ENCODE measurements around the gene NSFL1C. TPM values are rescaled to one million over a fixed set of nuclear protein-coding genes. Genes with fewer than 3 reads are reported as not detected.

Gene NSFL1C
- total and polyA plus RNA-seq, 9 of the 15 experiments (the other 6 are each of a cell fraction or from before 2014, with no cell fraction given): 20.8 to 119 (median 47.0) TPM

- no peak for TF ChIP-seq ZNF124 (CRISPR knock-in tag; IDR thresholded peaks at IDR 0.05)
- no peak for TF ChIP-seq POLR2H (tag; IDR thresholded peaks at IDR 0.05; ENCODE audit: low read depth)
- no peak for TF ChIP-seq GTF2B (IDR thresholded peaks at IDR 0.05; ENCODE audit: extremely low read depth, insufficient read length)
- no peak for TF ChIP-seq ELK1 (CRISPR knock-in tag; IDR thresholded peaks at IDR 0.05)
- TF ChIP-seq ZNF436 (CRISPR knock-in tag; IDR thresholded peaks at IDR 0.05): no peak
- Histone ChIP-seq H3K27me3 (ENCODE audit: control insufficient read depth in 2 of 2, insufficient read depth in 2 of 2, low read length in 2 of 2) (no peaks in the 10 kb centered on the region), H3K9ac (ENCODE audit: insufficient read depth in 1 of 2, low read depth in 2 of 2, low read length in 2 of 2) (no peak overlapping the region), H3K4me2 (ENCODE audit: insufficient read depth, low read length) (no peak overlapping the region), H2AFZ (ENCODE audit: low read depth, low read length) (no peak overlapping the region), H3K36me3 (ENCODE audit: control insufficient read depth, insufficient read depth, low read length) (peaks cover 99% of the 10 kb centered on the region), H3K9me3 (replicated peaks; ENCODE audit: control insufficient read depth, insufficient read depth, low read depth, low read length) (no peaks in the 10 kb centered on the region), H3K9me1 (ENCODE audit: control insufficient read depth, insufficient read depth, low read length) (no peaks in the 10 kb centered on the region), H3K27ac (ENCODE audit: extremely low read depth, low read depth, low read length) (no peak overlapping the region), H3K4me3 (no peak overlapping the region), H4K20me1 (replicated peaks; ENCODE audit: control insufficient read depth, insufficient read depth, low read length) (no peaks in the 10 kb centered on the region), H3K4me1 (replicated peaks in 1 of 2; ENCODE audit: control insufficient read depth in 2 of 2, insufficient read depth in 2 of 2, low read length in 2 of 2) (no peaks in the 10 kb centered on the region), H3K79me2 (ENCODE audit: control insufficient read depth, insufficient read depth, low read length) (no peaks in the 10 kb centered on the region)
- ATAC-seq: no peak
- POLR2A ChIA-PET: interaction anchor here (0.7 to 1.3 kb wide), 2 partner anchors 15 to 17 kb away, joined by 3 to 7 read pairs; partner anchors contain the start of gene NSFL1C
- intact Hi-C loops (cut with micrococcal nuclease): no loop called here
- no peak for FAIRE-seq
- BruUV-seq (replicated peaks): no TSS peak
- CTCF ChIA-PET (ENCODE audit: low intra/inter-chr PET ratio): interaction anchor here (0.8 kb wide), 1 partner anchor 1004 kb away, joined by 3 read pairs; no protein-coding TSS in a partner anchor
- in situ Hi-C loops (cut with MboI): no loop called here
- no peak for DNase-seq (ENCODE audit: extremely low read depth in 1 of 4, low spot score in 3 of 4)
Observed at GRCh38 chr20:1450926-1451491, 15.6 kb downstream of the NSFL1C start.
